A549 (cell line): ENCODE data around the gene LLPH. TPM values are rescaled to one million over a fixed set of nuclear protein-coding genes. Genes with fewer than 3 reads are reported as not detected.
A peak's percentile ranks its signal among the peaks of the same experiment; 100 is the strongest.

Experiments used
- ATAC-seq, 2 experiments: fragments of 200-7000 bp in 1 of 2; fragments of >200 bp in 1 of 2; cut with Nextera tagmentation in 1 of 2; cut with Tn5 transposase in 1 of 2; 3 replicates each; pipeline versions ENCODE4 v1.8.0 to v1.9.1; 2018 to 2020; ENCODE audit warnings: mild to moderate bottlenecking in 1 of 2, moderate library complexity in 1 of 2
- CTCF ChIA-PET: fragments of 300-600 bp; sonication (Branson Sonifier 250); formaldehyde crosslinking; extraction: SDS; loops from one replicate; lab custom pipeline; 2021; ENCODE audit warnings: antibody characterized with exemption, inconsistent platforms; lab: Yijun Ruan, JAX
- POLR2A ChIA-PET: fragments of 350-600 bp; formaldehyde crosslinking; extraction: SDS; loops from one replicate; lab custom pipeline; 2021; ENCODE audit warnings: antibody characterized with exemption, inconsistent platforms; lab: Yijun Ruan, JAX
- DNase-seq, 2 experiments: peaks; one replicate each; pipeline versions ENCODE4 v3.0.0 to v3.0.0-alpha.2; 2011 to 2016; ENCODE audit warnings: low read depth in 1 of 2, low spot score in 1 of 2
- FAIRE-seq: peaks from 2 replicates; lab custom pipeline; 2011; peaks lifted over from hg19 to GRCh38; lab: Jason Lieb, UNC
- H3K27ac ChIP-seq, 2 experiments: fragments of >200 bp; sonication (Bioruptor Twin); formaldehyde crosslinking; 3 replicates each; pipeline ENCODE4 v1.5.1; 2016 to 2017
- H3K4me1 ChIP-seq: fragments of >200 bp; sonication (Bioruptor Twin); formaldehyde crosslinking; 3 replicates; pipeline ENCODE4 v1.6.1; 2016
- H3K4me2 ChIP-seq: fragments of >200 bp; sonication (Bioruptor Twin); formaldehyde crosslinking; 3 replicates; pipeline ENCODE4 v1.6.1; 2016
- H3K4me3 ChIP-seq: fragments of >200 bp; sonication (Bioruptor Twin); formaldehyde crosslinking; 3 replicates; pipeline ENCODE4 v1.5.1; 2016
- H3K9me3 ChIP-seq: fragments of >200 bp; sonication (Bioruptor Twin); formaldehyde crosslinking; 3 replicates; pipeline ENCODE4 v1.6.1; 2016
- ATOH8 ChIP-seq: fragments of 250-450 bp; sonication (Bioruptor Pico); IDR thresholded peaks from 2 replicates; pipeline ENCODE4 v1.5.0; 2020; ENCODE audit warnings: low read depth, mild to moderate bottlenecking, moderate library complexity
- BCL3 ChIP-seq: fragments of >200 bp; sonication (Bioruptor Twin); formaldehyde crosslinking; IDR thresholded peaks from 3 replicates; pipeline ENCODE4 v1.6.1; 2016
- CEBPB ChIP-seq, 2 experiments: fragments of >200 bp in 1 of 2; sonication (Bioruptor Twin) in 1 of 2; formaldehyde crosslinking in 1 of 2; IDR thresholded peaks; 2 replicates each; pipeline ENCODE4 v1.6.1; 2012 to 2016
- CHD2 ChIP-seq: fragments of 150-350 bp; IDR thresholded peaks from 2 replicates; pipeline ENCODE4 v1.6.1; 2014; ENCODE audit warnings: low read length; ENCODE audit not compliant: partially characterized antibody
- CHD4 ChIP-seq: fragments of 200-600 bp; sonication (generic); IDR thresholded peaks from 2 replicates; pipeline ENCODE4 v1.6.1; 2016; ENCODE audit warnings: antibody characterized with exemption, mild to moderate bottlenecking, borderline replicate concordance
- CTCF ChIP-seq: fragments of >200 bp; sonication (Bioruptor Twin); formaldehyde crosslinking; IDR thresholded peaks from 3 replicates; pipeline ENCODE4 v1.5.1; 2016
- E2F6 ChIP-seq: IDR thresholded peaks from 2 replicates; pipeline ENCODE4 v1.6.1; 2012; ENCODE audit warnings: low read depth, borderline replicate concordance
- EHF ChIP-seq: fragments of 250-450 bp; sonication (Bioruptor Pico); IDR thresholded peaks from 2 replicates; pipeline ENCODE4 v1.5.0; 2020; ENCODE audit warnings: mild to moderate bottlenecking
- EHMT2 ChIP-seq: fragments of 200-600 bp; sonication (generic); IDR thresholded peaks from 2 replicates; pipeline ENCODE4 v1.6.1; 2016; ENCODE audit warnings: antibody characterized with exemption, low read depth, mild to moderate bottlenecking, moderate library complexity
- ELK1 ChIP-seq: fragments of 150-350 bp; IDR thresholded peaks from 2 replicates; pipeline ENCODE4 v1.6.1; 2014; ENCODE audit warnings: low read depth, mild to moderate bottlenecking, low read length
- FOXS1 ChIP-seq: fragments of 250-450 bp; sonication (Bioruptor Pico); IDR thresholded peaks from 2 replicates; pipeline ENCODE4 v1.5.0; 2020; ENCODE audit warnings: mild to moderate bottlenecking, moderate library complexity
- GATA3 ChIP-seq: IDR thresholded peaks from 2 replicates; pipeline ENCODE4 v1.6.1; 2012; ENCODE audit warnings: borderline replicate concordance
- HDAC2 ChIP-seq: fragments of 200-600 bp; sonication (generic); IDR thresholded peaks from 2 replicates; pipeline ENCODE4 v1.6.1; 2016
- HMGXB4 ChIP-seq: fragments of 250-450 bp; sonication (Bioruptor Pico); IDR thresholded peaks from 2 replicates; pipeline ENCODE4 v1.5.0; 2021; ENCODE audit warnings: mild to moderate bottlenecking, moderate library complexity, borderline replicate concordance
- JUN ChIP-seq, 2 experiments: fragments of >200 bp; sonication (Bioruptor Twin); formaldehyde crosslinking; IDR thresholded peaks; 2 replicates in 1 of 2; 3 replicates in 1 of 2; pipeline ENCODE4 v1.6.1; 2016 to 2017
- JUNB ChIP-seq: fragments of >200 bp; sonication (Bioruptor Twin); formaldehyde crosslinking; IDR thresholded peaks from 2 replicates; pipeline ENCODE4 v1.6.1; 2016
- KDM1A ChIP-seq: fragments of 200-600 bp; sonication (generic); IDR thresholded peaks from 2 replicates; pipeline ENCODE4 v1.6.1; 2016; ENCODE audit warnings: low read depth, mild to moderate bottlenecking
- KDM5A ChIP-seq: fragments of 200-600 bp; sonication (generic); IDR thresholded peaks from 2 replicates; pipeline ENCODE4 v1.6.1; 2016; ENCODE audit warnings: antibody characterized with exemption, mild to moderate bottlenecking
- MAX ChIP-seq: IDR thresholded peaks from 2 replicates; pipeline ENCODE4 v1.6.1; 2012
- MYC ChIP-seq: IDR thresholded peaks from 2 replicates; pipeline ENCODE4 v1.6.1; 2012; ENCODE audit warnings: mild to moderate bottlenecking, inconsistent platforms, low read length, improper control_type of control experiment, borderline replicate concordance
- NFE2L2 ChIP-seq: fragments of 150-350 bp; conservative IDR thresholded peaks from 2 replicates; pipeline ENCODE4 v1.6.1; 2014; ENCODE audit warnings: low read length
- NPAS2 ChIP-seq: fragments of 250-450 bp; sonication (Bioruptor Pico); IDR thresholded peaks from 2 replicates; pipeline ENCODE4 v1.8.0; 2022; ENCODE audit warnings: mild to moderate bottlenecking, moderate library complexity, borderline replicate concordance
- PBX3 ChIP-seq: IDR thresholded peaks from 2 replicates; pipeline ENCODE4 v1.6.1; 2012
- POLR2A ChIP-seq: IDR thresholded peaks from 2 replicates; pipeline ENCODE4 v1.6.1; 2012; ENCODE audit warnings: mild to moderate bottlenecking, low read length
- RAD21 ChIP-seq, 2 experiments: fragments of >200 bp in 1 of 2; sonication (Bioruptor Twin) in 1 of 2; formaldehyde crosslinking in 1 of 2; IDR thresholded peaks in 1 of 2; conservative IDR thresholded peaks in 1 of 2; 2 replicates in 1 of 2; 3 replicates in 1 of 2; pipeline ENCODE4 v1.6.1; 2012 to 2018; ENCODE audit warnings: inconsistent platforms in 1 of 2
- TFCP2L1 ChIP-seq: fragments of 250-450 bp; sonication (Bioruptor Pico); IDR thresholded peaks from 2 replicates; pipeline ENCODE4 v1.5.0; 2021; ENCODE audit warnings: mild to moderate bottlenecking
- TP53 ChIP-seq: fragments of 250-450 bp; sonication (Bioruptor Pico); IDR thresholded peaks from 2 replicates; pipeline ENCODE4 v1.5.0; 2021; ENCODE audit warnings: mild to moderate bottlenecking, moderate library complexity
- ZC3H11A ChIP-seq: fragments of 450-650 bp; IDR thresholded peaks from 2 replicates; pipeline ENCODE4 v1.6.1; 2014; ENCODE audit warnings: antibody characterized with exemption, mild to moderate bottlenecking
- ZNF302 ChIP-seq: fragments of 250-450 bp; sonication (Bioruptor Pico); IDR thresholded peaks from 2 replicates; pipeline ENCODE4 v1.9.0; 2021; ENCODE audit warnings: inconsistent platforms, mild to moderate bottlenecking, moderate library complexity
- WGBS: methylation state at CpG from one replicate; pipeline ENCODE4 v1.1.6; 2017; ENCODE audit errors: missing lambda C conversion rate; 5-methylcytosine and 5-hydroxymethylcytosine counted together
- polyA plus RNA-seq, 4 experiments: library from polyadenylated mRNA; depleted of rRNA in 3 of 4; stranded (reverse); fragments of >200 nt; fragmentation: RNase III in 1 of 4; extraction: RNeasy Plus Mini Kit Qiagen cat#74134 plus additional on column Dnase treatment in 1 of 4; gene quantifications; 2 replicates in 3 of 4; 3 replicates in 1 of 4; pipeline ENCODE4 v1.2.3, GENCODE V29; 2011 to 2017

LLPH gene
- polyA plus RNA-seq, 2 of the 4 experiments (the other 2 are of a cell fraction) = 32.4 to 54.5 TPM

- Histone ChIP-seq H3K9me3 (peaks cover 12% of the 10 kb centered on the region), H3K4me3 (peak within 1 kb of the TSS; percentile 56), H3K27ac (peak within 1 kb of the TSS; percentile 94 to 99), H3K4me2 (peak within 1 kb of the TSS; percentile 95), H3K4me1 (peaks cover 6% of the 10 kb centered on the region)
- ATAC-seq (peak; percentile 99 to 100), FAIRE-seq (peak; percentile 63), DNase-seq (peak; percentile 91 to 97)
- ChIA-PET CTCF (interaction anchor here (0.7 to 2.2 kb wide), 17 partner anchors 8 to 524 kb away, joined by 3 to 16 read pairs (median 5); partner anchors contain the start of gene LLPH), POLR2A (interaction anchor here (0.6 to 2.1 kb wide), 33 partner anchors 9 to 1100 kb away, joined by 3 to 30 read pairs (median 4); partner anchors contain the start of genes CAND1, HELB, LEMD3 and LLPH)
- 2% methylated on average over 55 of the region's 67 CpGs for WGBS
- TF ChIP-seq FOXS1 (CRISPR knock-in tag) = 0 out of 2 replicates have a peak, but pooled peaks have one; percentile 22
- TF ChIP-seq MAX = peak; percentile 87
- no peak for TF ChIP-seq TP53
- no peak for TF ChIP-seq CHD2
- no peak for TF ChIP-seq NFE2L2
- no peak for TF ChIP-seq KDM1A
- peak; percentile 85 for TF ChIP-seq BCL3
- no peak for TF ChIP-seq ZNF302 (CRISPR knock-in tag)
- TF ChIP-seq EHF (CRISPR knock-in tag) = 0 out of 2 replicates have a peak, but pooled peaks have one; percentile 38
- 0 out of 2 replicates have a peak, but pooled peaks have one; percentile 56 for TF ChIP-seq TFCP2L1 (CRISPR knock-in tag)
- TF ChIP-seq JUN (IDR thresholded peaks at IDR 0.05) = peak; percentile 83 to 88
- peak; percentile 57; the same call in 1 of the 2 replicates for TF ChIP-seq E2F6
- TF ChIP-seq GATA3 = 0 out of 2 replicates have a peak, but pooled peaks have one; percentile 10
- TF ChIP-seq ZC3H11A = no peak
- TF ChIP-seq CEBPB (IDR thresholded peaks at IDR 0.05) = peak; percentile 72 to 91; a peak in 3 of 4 replicates
- no peak for TF ChIP-seq KDM5A
- TF ChIP-seq HDAC2 = no peak
- TF ChIP-seq NPAS2 (CRISPR knock-in tag) = no peak
- peak; percentile 11; the same call in 1 of the 2 replicates for TF ChIP-seq PBX3
- peak; percentile 83 for TF ChIP-seq POLR2A
- no peak for TF ChIP-seq CHD4
- TF ChIP-seq MYC = peak; percentile 84
- TF ChIP-seq HMGXB4 = peak; percentile 82
- TF ChIP-seq JUNB = no peak
- no peak; the same call in 1 of the 2 replicates for TF ChIP-seq EHMT2
- peak; percentile 32 to 36; a peak in 3 of 5 replicates for TF ChIP-seq RAD21 (conservative IDR thresholded peaks at IDR 0.05 in 1 of 2, IDR thresholded peaks at IDR 0.05 in 1 of 2)
- TF ChIP-seq CTCF = peak; percentile 57
- TF ChIP-seq ELK1 = no peak
- TF ChIP-seq ATOH8 (CRISPR knock-in tag) = no peak
Measured at GRCh38 chr12:66169221-66170170, 38.9 kb upstream of the LLPH start, which contains the start of gene TMBIM4. Gene TMBIM4, minus strand, starts transcription at chr12:66169996. Its CDS starts 45 bp downstream, at chr12:66169951.
